Measurements from ENCODE around the gene SP100.

Gene SP100

DNA sequence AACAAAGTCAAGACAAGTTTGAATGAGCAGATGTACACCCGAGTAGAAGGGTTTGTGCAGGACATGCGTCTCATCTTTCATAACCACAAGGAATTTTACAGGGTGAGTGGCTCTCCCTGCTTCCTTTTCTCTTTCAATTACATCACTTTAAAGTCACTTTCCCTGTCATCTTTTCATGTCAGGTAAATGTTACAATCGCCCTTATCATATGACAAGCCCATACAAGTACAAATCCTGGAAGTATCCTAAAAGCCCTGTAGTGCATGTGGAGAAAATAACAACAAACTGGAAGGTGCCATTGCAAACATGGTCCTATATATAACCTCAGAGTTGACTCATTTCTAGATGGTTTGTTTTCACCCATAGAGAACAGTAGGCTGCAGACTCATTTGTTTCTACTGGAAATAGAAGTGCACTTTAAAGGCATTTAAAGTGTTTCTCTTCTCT lies 126.0 kb downstream of the SP100 start:
- DNase-seq (ENCODE audit: low read depth in 2 of 2), result no peak

DNA sequence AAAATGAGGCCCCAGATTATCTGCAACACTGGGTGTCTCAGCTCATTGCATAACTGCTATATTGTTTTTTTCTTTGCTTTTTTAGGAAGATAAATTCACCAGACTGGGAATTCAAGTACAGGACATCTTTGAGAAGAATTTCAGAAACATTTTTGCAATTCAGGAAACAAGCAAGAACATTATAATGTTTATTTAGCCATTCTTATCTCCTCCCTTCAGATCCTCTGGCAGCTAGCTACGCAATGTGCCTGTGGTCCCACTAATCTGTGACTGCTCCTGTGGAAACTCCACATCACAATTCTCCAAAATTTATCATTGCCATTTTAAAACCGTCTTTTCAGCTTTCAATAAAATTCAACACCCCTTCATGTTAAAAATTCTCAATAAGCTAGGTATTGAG lies 126.8 kb downstream of the SP100 start:
- no peak for DNase-seq (ENCODE audit: low read depth in 2 of 2)

DNA sequence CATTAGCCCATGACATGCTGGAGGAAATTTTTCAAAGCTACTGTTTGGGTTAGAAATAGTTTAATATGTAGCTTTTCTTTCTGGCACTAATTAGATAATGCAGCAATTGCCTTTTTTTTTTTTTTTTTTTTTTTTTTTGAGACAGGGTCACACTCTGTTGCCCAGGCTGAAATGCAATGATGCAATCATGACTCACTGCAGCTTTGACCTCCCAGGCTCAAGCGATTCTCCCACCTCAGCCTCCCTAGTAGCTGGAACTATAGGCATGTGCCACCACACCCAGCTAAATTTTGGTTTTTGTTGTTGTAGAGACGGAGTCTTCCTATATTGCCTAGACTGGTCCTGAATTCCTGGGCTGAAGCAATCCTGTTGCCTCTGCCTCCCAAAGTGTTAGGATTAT lies 136.2 kb downstream of the SP100 start:
- DNase-seq (ENCODE audit: low read depth in 2 of 2), result no peak

- no peak for DNase-seq (ENCODE audit: low read depth in 2 of 2)
These were observed 141.1 kb downstream of the SP100 start for GRCh38 chr2:230557065-230557464.

GRCh38 chr2:230564805-230565779 lies 149.1 kb downstream of the SP100 start:
- DNase-seq (ENCODE audit: low read depth in 2 of 2), result no peak

GRCh38 chr2:230569298-230569697 lies 153.3 kb downstream of the SP100 start:
- DNase-seq (ENCODE audit: low read depth in 2 of 2), result no peak

GRCh38 chr2:230570987-230571386 lies 155.0 kb downstream of the SP100 start:
- no peak for DNase-seq (ENCODE audit: low read depth in 2 of 2)

GRCh38 chr2:230575642-230576324 lies 159.8 kb downstream of the SP100 start:
- DNase-seq (ENCODE audit: low read depth in 2 of 2), result peak; percentile 50 to 68

DNA sequence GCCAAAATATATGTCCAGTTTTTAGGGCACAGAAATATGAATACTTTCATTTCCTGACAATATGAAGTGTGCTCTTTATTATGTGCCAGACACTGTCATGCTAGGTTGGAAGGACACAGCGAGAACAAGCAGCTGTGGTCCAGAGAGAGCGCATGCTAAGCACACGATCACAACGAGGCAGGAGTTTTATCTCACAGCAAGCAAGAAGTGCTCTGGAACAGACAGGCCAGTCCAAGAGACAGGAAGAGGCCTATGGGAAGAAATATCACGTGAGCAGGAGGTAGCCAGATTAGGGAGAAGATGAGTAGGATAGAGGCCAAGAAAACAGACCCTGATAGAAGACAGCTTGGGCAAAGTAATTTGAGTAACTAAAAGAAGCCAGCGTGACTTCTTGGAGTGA lies 161.1 kb downstream of the SP100 start:
- no peak for DNase-seq (ENCODE audit: low read depth in 2 of 2)

DNA sequence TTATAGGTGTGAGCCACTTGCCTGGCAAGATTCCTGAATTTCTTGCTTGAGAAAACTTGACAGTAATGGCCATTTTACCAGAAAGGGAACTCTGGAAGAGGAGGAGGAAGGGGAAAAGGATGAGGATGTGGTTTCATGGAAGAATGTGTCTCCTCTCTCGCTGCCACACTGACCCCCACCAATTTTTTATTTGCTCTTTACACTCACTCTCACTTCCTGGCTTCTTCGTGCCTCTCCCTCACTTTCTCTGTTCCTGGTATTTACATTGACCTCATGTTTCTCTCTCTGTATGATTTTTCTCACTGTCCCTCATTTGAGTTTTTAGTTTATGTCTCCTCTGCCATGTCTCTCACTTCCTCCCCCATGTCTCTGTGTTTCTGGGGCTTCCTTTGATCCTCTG lies 162.1 kb downstream of the SP100 start:
- no peak for DNase-seq (ENCODE audit: low read depth in 2 of 2)

GRCh38 chr2:230582851-230583283 lies 166.9 kb downstream of the SP100 start:
- DNase-seq (ENCODE audit: low read depth in 2 of 2), result no peak

DNA sequence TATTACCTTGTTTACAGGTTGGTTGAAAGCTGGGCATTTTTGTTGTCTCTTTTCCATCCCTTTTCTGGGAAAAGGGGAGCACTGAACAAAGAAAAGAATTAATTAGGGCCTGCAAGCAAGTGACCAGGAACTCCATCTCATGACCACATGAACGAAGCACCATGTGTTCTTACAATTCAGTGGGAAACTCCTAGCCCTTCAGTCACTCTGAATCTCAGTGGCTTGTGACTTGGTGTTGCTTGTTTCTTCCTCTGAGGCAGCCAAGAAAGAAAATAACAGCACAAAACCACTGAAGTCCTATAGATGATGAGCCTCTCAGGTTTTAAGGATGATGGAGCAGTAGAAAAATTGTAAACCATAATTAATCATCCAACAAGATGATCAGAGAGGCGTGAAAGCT lies 167.6 kb downstream of the SP100 start:
- DNase-seq (ENCODE audit: low read depth in 2 of 2), result no peak

- DNase-seq (ENCODE audit: low read depth in 2 of 2), result no peak
These were observed 170.5 kb downstream of the SP100 start for GRCh38 chr2:230586328-230586982.

- DNase-seq (ENCODE audit: low read depth in 2 of 2), result no peak
These were observed 173.0 kb downstream of the SP100 start for GRCh38 chr2:230589025-230589424.

DNA sequence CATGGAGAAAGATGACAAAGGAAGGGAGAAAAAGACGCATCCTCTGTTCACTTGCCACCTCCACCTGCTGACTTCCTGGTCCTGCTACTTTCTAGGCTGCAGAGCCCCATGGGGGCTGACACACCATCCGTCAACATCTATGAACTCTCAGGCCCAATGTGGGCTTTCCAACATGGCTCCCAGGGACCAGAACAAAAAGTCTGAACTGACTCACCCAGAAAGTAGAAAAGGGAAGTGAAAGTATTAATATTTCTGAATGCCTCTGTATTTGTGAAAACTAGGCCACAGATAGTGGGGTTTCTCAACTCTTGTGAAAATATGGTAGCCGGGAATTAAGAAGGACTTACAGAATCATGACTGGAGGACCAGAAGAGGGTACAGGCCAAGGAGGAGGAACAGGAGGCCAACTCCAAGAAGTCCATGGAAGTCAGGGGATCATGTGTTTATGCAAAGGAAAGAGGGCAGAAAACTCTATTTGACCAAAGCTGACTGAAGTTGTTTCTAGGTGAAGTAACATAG lies 173.6 kb downstream of the SP100 start:
- no peak for DNase-seq (ENCODE audit: low read depth in 2 of 2)

- no peak for DNase-seq (ENCODE audit: low read depth in 2 of 2)
These were observed 174.3 kb downstream of the SP100 start for GRCh38 chr2:230590333-230590732.

DNA sequence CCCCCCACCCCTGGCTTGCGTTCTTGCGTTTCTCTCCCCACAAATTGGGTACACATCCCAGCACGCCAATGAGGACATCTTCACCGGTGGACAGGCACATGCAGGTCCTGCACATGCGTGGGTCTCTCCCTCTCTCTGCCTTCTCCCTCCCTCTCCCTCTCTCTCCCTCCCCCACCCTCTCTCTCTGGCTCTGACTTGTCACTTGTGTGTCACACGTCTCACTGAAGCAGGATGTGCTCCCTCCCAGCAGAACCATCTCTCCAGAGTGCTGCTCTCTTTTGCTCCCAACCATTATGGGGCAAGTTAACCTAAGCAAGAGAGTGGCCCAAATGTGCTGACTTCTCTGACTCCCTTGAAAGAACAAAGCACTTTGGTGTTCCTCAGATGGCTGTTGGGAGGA lies 175.8 kb downstream of the SP100 start:
- DNase-seq (ENCODE audit: low read depth in 2 of 2), result no peak

DNA sequence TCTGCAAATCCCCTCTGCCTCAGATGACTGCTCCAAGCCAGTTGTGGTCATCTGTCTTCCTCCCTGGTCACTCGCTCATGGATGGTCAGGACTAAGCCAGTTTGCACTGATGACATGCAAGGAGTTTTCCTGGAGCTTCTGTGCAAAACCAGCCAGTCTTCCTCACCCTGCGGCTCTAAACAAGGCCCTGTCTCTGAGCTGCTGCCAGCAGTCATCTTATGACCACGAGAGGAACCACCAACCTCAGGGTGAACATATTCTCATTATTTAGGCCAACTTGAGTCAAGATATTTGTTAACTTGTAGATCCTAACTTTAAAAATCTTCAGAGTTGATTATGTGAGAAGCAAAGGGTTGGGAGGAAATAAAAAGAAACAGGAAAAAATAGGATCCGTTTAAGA lies 176.8 kb downstream of the SP100 start:
- no peak for DNase-seq (ENCODE audit: low read depth in 2 of 2)
